T-helper 2 cell treated with Interferon-gamma antibody and Interleukin-4, amounts not matched to agents 5 μg/mL and 100 μg/mL, for 36 hours (primary cell): ENCODE results near the gene CIPC.

Experiments
- DNase-seq: peaks from one replicate; pipeline ENCODE4 v3.0.0; 2021; ENCODE audit warnings: low spot score
- H3K27ac Mint-ChIP-seq: one replicate; pipeline ENCODE4 v1.8.0; 2021; ENCODE audit warnings: mild to moderate bottlenecking, mixed read lengths
- H3K27me3 Mint-ChIP-seq: one replicate; pipeline ENCODE4 v1.8.0; 2021; ENCODE audit warnings: low read depth, mixed read lengths
- H3K36me3 Mint-ChIP-seq: one replicate; pipeline ENCODE4 v1.8.0; 2021; ENCODE audit warnings: low read depth, mixed read lengths
- H3K4me1 Mint-ChIP-seq: one replicate; pipeline ENCODE4 v1.8.0; 2021; ENCODE audit warnings: low read depth, mixed read lengths
- H3K4me3 Mint-ChIP-seq: one replicate; pipeline ENCODE4 v1.8.0; 2022; ENCODE audit warnings: mild to moderate bottlenecking, moderate library complexity, mixed read lengths
- H3K9me3 Mint-ChIP-seq: one replicate; pipeline ENCODE4 v1.8.0; 2021; ENCODE audit warnings: mixed read lengths

Gene CIPC

GRCh38 chr14:77064521-77065178, 33.4 kb upstream of the CIPC start:
- no peak for DNase-seq
- Mint-ChIP-seq H3K4me1 (peaks cover 2% of the 10 kb centered on the region), H3K27ac (no peak overlapping the region), H3K27me3 (peaks cover 4% of the 10 kb centered on the region), H3K9me3 (no peaks in the 10 kb centered on the region), H3K4me3 (no peak overlapping the region), H3K36me3 (no peaks in the 10 kb centered on the region)

GRCh38 chr14:77065851-77066577, 32.0 kb upstream of the CIPC start:
- no peak for DNase-seq
- no peaks in the 10 kb centered on the region for H3K36me3 Mint-ChIP-seq
- peaks cover 2% of the 10 kb centered on the region for H3K4me1 Mint-ChIP-seq
- no peak overlapping the region for H3K27ac Mint-ChIP-seq
- H3K9me3 Mint-ChIP-seq, result no peaks in the 10 kb centered on the region
- H3K27me3 Mint-ChIP-seq, result peaks cover 4% of the 10 kb centered on the region
- no peak overlapping the region for H3K4me3 Mint-ChIP-seq

GRCh38 chr14:77066578-77067172, 31.4 kb upstream of the CIPC start:
- H3K27ac Mint-ChIP-seq, result no peak overlapping the region
- peaks cover 4% of the 10 kb centered on the region for H3K27me3 Mint-ChIP-seq
- H3K36me3 Mint-ChIP-seq, result no peaks in the 10 kb centered on the region
- peaks cover 2% of the 10 kb centered on the region for H3K4me1 Mint-ChIP-seq
- no peak overlapping the region for H3K4me3 Mint-ChIP-seq
- no peaks in the 10 kb centered on the region for H3K9me3 Mint-ChIP-seq
- DNase-seq, result no peak

- Mint-ChIP-seq H3K4me3 (no peak overlapping the region), H3K27me3 (peaks cover 4% of the 10 kb centered on the region), H3K9me3 (no peaks in the 10 kb centered on the region), H3K36me3 (no peaks in the 10 kb centered on the region), H3K27ac (no peak overlapping the region), H3K4me1 (peaks cover 2% of the 10 kb centered on the region)
- peak; percentile 35 for DNase-seq
These were observed 30.2 kb upstream of the CIPC start for GRCh38 chr14:77067632-77068516.

DNA sequence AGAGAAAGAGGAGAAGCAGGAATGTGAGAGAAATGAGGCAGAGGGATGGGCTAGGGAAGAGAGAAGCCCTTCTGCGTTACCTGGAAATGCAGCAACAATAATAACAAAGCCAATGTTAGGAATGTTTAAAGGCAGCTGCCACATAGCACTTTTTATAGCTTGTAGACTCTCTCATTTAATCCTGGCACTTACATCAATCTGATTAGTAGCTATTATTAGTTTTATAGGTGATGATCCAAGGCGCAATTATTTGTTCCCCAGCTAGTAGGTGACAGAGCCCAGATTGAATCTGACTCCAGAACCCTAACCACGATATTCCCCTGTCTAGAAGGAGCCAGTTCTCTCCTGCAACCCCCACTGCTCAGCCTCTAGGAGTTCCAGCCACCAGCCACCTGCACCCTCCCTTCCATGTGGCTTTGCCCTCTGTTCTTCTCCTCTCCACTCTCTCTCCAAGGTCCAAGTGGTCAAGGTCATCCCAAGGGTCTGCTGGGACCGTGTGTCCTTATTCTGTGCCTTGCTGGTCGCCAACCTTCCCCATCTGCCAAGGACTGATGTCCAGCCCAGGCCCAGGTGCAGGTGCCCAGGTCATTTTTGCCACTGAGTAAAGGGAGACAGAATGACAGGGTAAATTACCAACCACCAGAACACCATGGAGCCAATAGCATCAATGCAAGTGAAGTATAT, 29.4 kb upstream of the CIPC start:
- Mint-ChIP-seq H3K4me3 (no peak overlapping the region), H3K27me3 (peaks cover 4% of the 10 kb centered on the region), H3K9me3 (no peaks in the 10 kb centered on the region), H3K4me1 (peaks cover 2% of the 10 kb centered on the region), H3K36me3 (no peaks in the 10 kb centered on the region), H3K27ac (no peak overlapping the region)
- no peak for DNase-seq

DNA sequence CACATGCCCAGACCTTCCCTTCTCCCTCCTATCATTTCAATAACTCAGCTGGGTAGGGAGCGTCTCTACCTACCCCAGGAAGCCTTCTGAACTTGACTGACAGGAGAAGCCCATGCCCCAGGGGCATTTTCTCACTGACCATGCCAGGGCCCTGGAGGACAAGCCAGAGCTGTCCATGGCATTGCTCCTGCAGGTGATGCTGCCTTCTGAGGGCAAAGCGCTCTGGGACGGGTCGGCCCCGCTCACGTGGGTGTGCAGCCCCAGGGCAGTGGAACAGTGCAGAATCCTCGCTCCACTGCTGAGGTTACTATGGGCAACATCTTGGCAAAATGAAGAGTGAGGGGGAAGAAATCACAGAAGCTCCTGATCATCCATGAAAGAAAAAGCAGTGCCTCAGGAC, 28.5 kb upstream of the CIPC start:
- Mint-ChIP-seq H3K36me3 (no peaks in the 10 kb centered on the region), H3K27ac (no peak overlapping the region), H3K27me3 (peaks cover 2% of the 10 kb centered on the region), H3K9me3 (no peaks in the 10 kb centered on the region), H3K4me3 (no peak overlapping the region), H3K4me1 (peaks cover 2% of the 10 kb centered on the region)
- DNase-seq, result no peak

GRCh38 chr14:77071938-77072388, 26.1 kb upstream of the CIPC start:
- Mint-ChIP-seq H3K9me3 (no peaks in the 10 kb centered on the region), H3K27me3 (peaks cover 2% of the 10 kb centered on the region), H3K27ac (no peak overlapping the region), H3K36me3 (no peaks in the 10 kb centered on the region), H3K4me3 (no peak overlapping the region), H3K4me1 (no peaks in the 10 kb centered on the region)
- DNase-seq, result no peak

GRCh38 chr14:77074969-77075368, 23.1 kb upstream of the CIPC start:
- peaks cover 3% of the 10 kb centered on the region for H3K27me3 Mint-ChIP-seq
- peaks cover 5% of the 10 kb centered on the region for H3K9me3 Mint-ChIP-seq
- no peak overlapping the region for H3K4me3 Mint-ChIP-seq
- no peaks in the 10 kb centered on the region for H3K36me3 Mint-ChIP-seq
- H3K4me1 Mint-ChIP-seq, result no peaks in the 10 kb centered on the region
- no peak for DNase-seq
- no peak overlapping the region for H3K27ac Mint-ChIP-seq

GRCh38 chr14:77076113-77076631, 21.9 kb upstream of the CIPC start:
- no peaks in the 10 kb centered on the region for H3K36me3 Mint-ChIP-seq
- peaks cover 3% of the 10 kb centered on the region for H3K27me3 Mint-ChIP-seq
- H3K4me1 Mint-ChIP-seq, result no peaks in the 10 kb centered on the region
- peaks cover 8% of the 10 kb centered on the region for H3K9me3 Mint-ChIP-seq
- H3K4me3 Mint-ChIP-seq, result no peak overlapping the region
- DNase-seq, result no peak
- no peak overlapping the region for H3K27ac Mint-ChIP-seq

GRCh38 chr14:77077040-77077439, 21.0 kb upstream of the CIPC start:
- H3K4me3 Mint-ChIP-seq, result no peak overlapping the region
- H3K4me1 Mint-ChIP-seq, result no peaks in the 10 kb centered on the region
- H3K9me3 Mint-ChIP-seq, result peaks cover 8% of the 10 kb centered on the region
- peaks cover 3% of the 10 kb centered on the region for H3K27me3 Mint-ChIP-seq
- no peaks in the 10 kb centered on the region for H3K36me3 Mint-ChIP-seq
- H3K27ac Mint-ChIP-seq, result no peak overlapping the region
- no peak for DNase-seq

DNA sequence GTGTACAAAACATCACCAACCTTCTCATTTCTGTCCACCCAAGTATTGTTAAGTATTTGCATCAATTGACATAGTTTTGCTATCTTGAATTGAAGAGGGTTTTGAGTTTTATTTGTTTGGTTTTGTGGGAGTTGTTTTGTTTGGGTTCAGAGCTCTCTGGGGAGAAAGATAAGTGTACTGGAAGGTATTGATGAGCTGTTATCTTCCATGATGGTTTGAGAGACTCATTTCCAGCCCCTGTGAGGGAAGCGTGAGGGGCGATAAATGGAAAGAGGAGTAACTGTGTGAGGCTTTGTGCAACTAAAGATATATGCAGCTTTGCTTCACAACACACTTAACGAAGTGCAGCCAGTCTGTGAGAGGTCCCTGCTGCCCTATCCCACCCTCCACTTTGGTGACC, 15.7 kb upstream of the CIPC start:
- Mint-ChIP-seq H3K36me3 (no peaks in the 10 kb centered on the region), H3K27me3 (peaks cover 5% of the 10 kb centered on the region), H3K4me1 (no peaks in the 10 kb centered on the region), H3K9me3 (peaks cover 8% of the 10 kb centered on the region), H3K27ac (no peak overlapping the region), H3K4me3 (no peak overlapping the region)
- DNase-seq, result no peak

DNA sequence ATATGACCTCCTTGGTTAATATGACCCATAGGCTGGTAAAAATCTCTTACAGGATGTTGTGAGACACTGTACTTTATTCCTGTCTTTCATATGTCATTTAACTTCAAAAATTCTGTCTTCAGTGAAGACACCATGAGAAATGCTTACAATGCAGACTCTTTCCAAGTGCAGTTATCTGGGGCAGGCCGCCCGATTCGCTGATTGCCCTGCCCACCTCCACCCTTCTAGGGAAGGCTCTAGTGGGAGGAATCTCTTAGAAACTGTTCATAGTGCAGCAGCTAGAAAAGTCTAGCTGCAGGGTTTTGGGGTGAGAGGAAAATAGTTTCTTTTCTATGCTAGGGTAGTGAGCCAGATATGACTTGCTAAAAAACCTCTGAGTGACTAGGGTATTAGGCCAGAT, 15.0 kb upstream of the CIPC start:
- no peak for DNase-seq
- H3K27ac Mint-ChIP-seq, result no peak overlapping the region
- H3K27me3 Mint-ChIP-seq, result peaks cover 5% of the 10 kb centered on the region
- peaks cover 4% of the 10 kb centered on the region for H3K4me1 Mint-ChIP-seq
- H3K4me3 Mint-ChIP-seq, result no peak overlapping the region
- peaks cover 8% of the 10 kb centered on the region for H3K9me3 Mint-ChIP-seq
- H3K36me3 Mint-ChIP-seq, result no peaks in the 10 kb centered on the region

GRCh38 chr14:77084985-77085384, 13.1 kb upstream of the CIPC start:
- Mint-ChIP-seq H3K9me3 (peaks cover 3% of the 10 kb centered on the region), H3K4me1 (peaks cover 8% of the 10 kb centered on the region), H3K36me3 (no peaks in the 10 kb centered on the region), H3K27ac (no peak overlapping the region), H3K4me3 (no peak overlapping the region), H3K27me3 (peaks cover 10% of the 10 kb centered on the region)
- DNase-seq, result no peak
